Suprapubic skin (tissue), 4 donors: Measurements from ENCODE around the gene ACACB. TPM values are rescaled to one million over a fixed set of nuclear protein-coding genes. Genes with fewer than 3 reads are reported as not detected.

Source experiments
- DNase-seq, 2 donors: peaks; one replicate each; pipeline ENCODE4 v3.0.0-alpha.2; 2019; ENCODE audit warnings: low spot score in 2 of 2
- H3K27ac ChIP-seq: fragments of 200-600 bp; sonication (generic); one replicate; pipeline ENCODE4 v1.5.1; 2019
- H3K27me3 ChIP-seq: fragments of 200-600 bp; sonication (generic); one replicate; pipeline ENCODE4 v1.5.1; 2019
- H3K36me3 ChIP-seq: fragments of 200-600 bp; sonication (generic); one replicate; pipeline ENCODE4 v1.5.1; 2019
- H3K4me1 ChIP-seq: fragments of 200-600 bp; sonication (generic); one replicate; pipeline ENCODE4 v1.5.1; 2019
- H3K4me3 ChIP-seq: fragments of 200-600 bp; sonication (generic); one replicate; pipeline ENCODE4 v1.5.1; 2019; ENCODE audit warnings: mild to moderate bottlenecking
- H3K9me3 ChIP-seq: fragments of 200-600 bp; sonication (generic); one replicate; pipeline ENCODE4 v1.5.1; 2019
- EP300 ChIP-seq: sonication (generic); formaldehyde crosslinking; IDR thresholded peaks from one replicate; pipeline ENCODE4 v1.6.1; 2017; ENCODE audit warnings: antibody characterized with exemption
- POLR2A ChIP-seq, 2 donors: fragments of 450-650 bp; IDR thresholded peaks; one replicate each; pipeline ENCODE4 v1.6.1; 2017; ENCODE audit warnings: antibody characterized with exemption in 2 of 2, mild to moderate bottlenecking in 2 of 2, moderate library complexity in 2 of 2
- POLR2AphosphoS5 ChIP-seq, 3 donors: sonication (generic); formaldehyde crosslinking; IDR thresholded peaks; one replicate each; pipeline ENCODE4 v1.6.1; 2017; ENCODE audit warnings: antibody characterized with exemption in 3 of 3
- WGBS: methylation state at CpG from one replicate; pipeline ENCODE4 v1.1.5; 2018; 5-methylcytosine and 5-hydroxymethylcytosine counted together
- total RNA-seq, 4 donors: library from RNA; depleted of rRNA; stranded (reverse); fragments of >200 nt; gene quantifications; one replicate each; pipeline ENCODE4 v1.1.0, GENCODE V29; 2016
- TF ChIP-seq, protein P1 (sequence below), 2 donors: fragments of 200-600 bp in 1 of 2; fragments of 450-650 bp in 1 of 2; sonication (generic) in 1 of 2; IDR thresholded peaks; one replicate each; pipeline ENCODE4 v1.5.1; 2016 to 2019; ENCODE audit warnings: antibody characterized with exemption in 2 of 2, mild to moderate bottlenecking in 1 of 2, moderate library complexity in 1 of 2

Gene ACACB
- total RNA-seq, 4 donors from 2014 or later: 19.2 to 90.8 (median 56.9) TPM

- H3K4me3 ChIP-seq: no peak overlapping the region
- peak in 1 of 2 donors; percentile 6 for DNase-seq
- H3K27me3 ChIP-seq: no peaks in the 10 kb centered on the region
- H3K36me3 ChIP-seq: peaks cover 11% of the 10 kb centered on the region
- no peaks in the 10 kb centered on the region for H3K9me3 ChIP-seq
- peaks cover 65% of the 10 kb centered on the region for H3K4me1 ChIP-seq
- TF ChIP-seq POLR2A (IDR thresholded peaks at IDR 0.05) (no peak), POLR2AphosphoS5 (IDR thresholded peaks at IDR 0.05) (no peak), EP300 (no peak)
- TF ChIP-seq, protein P1, sequence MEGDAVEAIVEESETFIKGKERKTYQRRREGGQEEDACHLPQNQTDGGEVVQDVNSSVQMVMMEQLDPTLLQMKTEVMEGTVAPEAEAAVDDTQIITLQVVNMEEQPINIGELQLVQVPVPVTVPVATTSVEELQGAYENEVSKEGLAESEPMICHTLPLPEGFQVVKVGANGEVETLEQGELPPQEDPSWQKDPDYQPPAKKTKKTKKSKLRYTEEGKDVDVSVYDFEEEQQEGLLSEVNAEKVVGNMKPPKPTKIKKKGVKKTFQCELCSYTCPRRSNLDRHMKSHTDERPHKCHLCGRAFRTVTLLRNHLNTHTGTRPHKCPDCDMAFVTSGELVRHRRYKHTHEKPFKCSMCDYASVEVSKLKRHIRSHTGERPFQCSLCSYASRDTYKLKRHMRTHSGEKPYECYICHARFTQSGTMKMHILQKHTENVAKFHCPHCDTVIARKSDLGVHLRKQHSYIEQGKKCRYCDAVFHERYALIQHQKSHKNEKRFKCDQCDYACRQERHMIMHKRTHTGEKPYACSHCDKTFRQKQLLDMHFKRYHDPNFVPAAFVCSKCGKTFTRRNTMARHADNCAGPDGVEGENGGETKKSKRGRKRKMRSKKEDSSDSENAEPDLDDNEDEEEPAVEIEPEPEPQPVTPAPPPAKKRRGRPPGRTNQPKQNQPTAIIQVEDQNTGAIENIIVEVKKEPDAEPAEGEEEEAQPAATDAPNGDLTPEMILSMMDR (IDR thresholded peaks at IDR 0.05): no peak
- 79% methylated on average over 11 of the region's 11 CpGs for WGBS
- peak overlapping the region; percentile 27 for H3K27ac ChIP-seq
Measured at GRCh38 chr12:109112720-109113465, 3.5 kb upstream of the ACACB start.

- Histone ChIP-seq H3K9me3 (no peaks in the 10 kb centered on the region), H3K4me1 (peaks cover 65% of the 10 kb centered on the region), H3K27me3 (no peaks in the 10 kb centered on the region), H3K36me3 (peaks cover 2% of the 10 kb centered on the region), H3K27ac (peak overlapping the region; percentile 27), H3K4me3 (no peak overlapping the region)
- no peak for DNase-seq
- 67% methylated on average over 5 of the region's 5 CpGs for WGBS
- TF ChIP-seq POLR2AphosphoS5 (IDR thresholded peaks at IDR 0.05): no peak
Measured at GRCh38 chr12:109113661-109114321, 2.6 kb upstream of the ACACB start.

DNA sequence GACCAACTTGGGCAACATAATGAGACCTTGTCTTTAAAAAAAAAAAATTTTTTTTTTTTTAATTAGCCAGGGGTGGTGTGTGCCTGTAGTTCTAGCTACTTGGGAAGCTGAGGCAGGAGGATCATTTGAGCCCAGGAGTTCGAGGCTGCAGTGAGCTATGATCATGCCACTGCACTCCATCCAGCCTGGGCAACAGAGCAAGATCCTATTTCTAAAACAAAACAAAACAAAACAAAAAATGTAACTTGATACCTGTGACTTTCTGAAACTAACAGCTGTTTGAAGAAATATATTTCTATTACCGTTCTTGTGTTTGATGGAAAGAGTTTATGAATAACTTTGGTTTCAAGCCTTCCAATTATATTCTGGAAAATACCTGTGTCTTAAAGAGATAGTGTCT is 1.7 kb upstream of the ACACB start:
- Histone ChIP-seq H3K27ac (peak overlapping the region; percentile 85), H3K27me3 (no peaks in the 10 kb centered on the region), H3K36me3 (no peaks in the 10 kb centered on the region), H3K4me1 (peaks cover 65% of the 10 kb centered on the region), H3K4me3 (no peak overlapping the region), H3K9me3 (no peaks in the 10 kb centered on the region)
- 65% methylated on average over 2 of the region's 2 CpGs for WGBS
- no peak for DNase-seq
- TF ChIP-seq POLR2A (IDR thresholded peaks at IDR 0.05) (no peak), POLR2AphosphoS5 (IDR thresholded peaks at IDR 0.05) (no peak), EP300 (no peak)
- TF ChIP-seq, protein P1 (IDR thresholded peaks at IDR 0.05): no peak

GRCh38 chr12:109115404-109115757 is 1.0 kb upstream of the ACACB start:
- H3K9me3 ChIP-seq: no peaks in the 10 kb centered on the region

DNA sequence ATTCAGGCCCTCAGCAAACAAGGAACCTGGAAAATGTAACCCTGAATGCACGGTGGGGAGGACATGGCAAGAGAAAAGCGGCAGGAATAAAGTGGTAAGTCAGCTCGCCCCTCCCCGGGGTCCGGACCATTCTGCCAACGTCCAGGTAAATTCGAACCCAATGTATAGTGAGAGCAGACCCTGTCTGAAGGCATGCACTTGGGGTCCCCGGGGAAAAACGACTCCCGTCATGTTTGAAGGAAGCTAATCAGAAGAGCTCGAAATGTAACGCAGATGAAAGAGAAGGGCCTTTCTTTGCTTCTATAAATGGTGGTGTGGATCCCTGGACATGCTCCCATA is 193 bp downstream of the ACACB start:
- TF ChIP-seq, protein P1 (IDR thresholded peaks at IDR 0.05): no peak
- TF ChIP-seq POLR2AphosphoS5 (IDR thresholded peaks at IDR 0.05) (no peak), EP300 (no peak), POLR2A (IDR thresholded peaks at IDR 0.05) (no peak)
- no peaks in the 10 kb centered on the region for H3K9me3 ChIP-seq
- WGBS: 80% methylated on average over 12 of the region's 12 CpGs
- H3K27me3 ChIP-seq: no peaks in the 10 kb centered on the region
- H3K4me1 ChIP-seq: peaks cover 53% of the 10 kb centered on the region
- H3K36me3 ChIP-seq: no peaks in the 10 kb centered on the region
- peak in 1 of 2 donors; percentile 54 for DNase-seq
- peak overlapping the region; percentile 5 for H3K4me3 ChIP-seq
- peak overlapping the region; percentile 85 for H3K27ac ChIP-seq

More at GRCh38 chr12:109115404-109115757, 1.0 kb upstream of the ACACB start:
- Histone ChIP-seq H3K27me3 (no peaks in the 10 kb centered on the region), H3K27ac (peak overlapping the region; percentile 85), H3K4me3 (no peak overlapping the region), H3K4me1 (peaks cover 62% of the 10 kb centered on the region), H3K36me3 (no peaks in the 10 kb centered on the region)
- TF ChIP-seq EP300 (no peak), POLR2A (IDR thresholded peaks at IDR 0.05) (no peak), POLR2AphosphoS5 (IDR thresholded peaks at IDR 0.05) (no peak)
- TF ChIP-seq, protein P1 (IDR thresholded peaks at IDR 0.05): no peak
- no peak for DNase-seq
- 68% methylated on average over 3 of the region's 3 CpGs for WGBS
